Measurements from ENCODE around the gene FARS2.
"Not testable (repeated sequence)": the region's sequence is repeated elsewhere in the genome, so short reads cannot be mapped to it uniquely, and the experiment has no call there.

The FARS2 gene

GRCh38 chr6:5670811-5671561 is 409.7 kb downstream of the FARS2 start:
- DNase-seq (ENCODE audit: low read depth), result peak; percentile 88

DNA sequence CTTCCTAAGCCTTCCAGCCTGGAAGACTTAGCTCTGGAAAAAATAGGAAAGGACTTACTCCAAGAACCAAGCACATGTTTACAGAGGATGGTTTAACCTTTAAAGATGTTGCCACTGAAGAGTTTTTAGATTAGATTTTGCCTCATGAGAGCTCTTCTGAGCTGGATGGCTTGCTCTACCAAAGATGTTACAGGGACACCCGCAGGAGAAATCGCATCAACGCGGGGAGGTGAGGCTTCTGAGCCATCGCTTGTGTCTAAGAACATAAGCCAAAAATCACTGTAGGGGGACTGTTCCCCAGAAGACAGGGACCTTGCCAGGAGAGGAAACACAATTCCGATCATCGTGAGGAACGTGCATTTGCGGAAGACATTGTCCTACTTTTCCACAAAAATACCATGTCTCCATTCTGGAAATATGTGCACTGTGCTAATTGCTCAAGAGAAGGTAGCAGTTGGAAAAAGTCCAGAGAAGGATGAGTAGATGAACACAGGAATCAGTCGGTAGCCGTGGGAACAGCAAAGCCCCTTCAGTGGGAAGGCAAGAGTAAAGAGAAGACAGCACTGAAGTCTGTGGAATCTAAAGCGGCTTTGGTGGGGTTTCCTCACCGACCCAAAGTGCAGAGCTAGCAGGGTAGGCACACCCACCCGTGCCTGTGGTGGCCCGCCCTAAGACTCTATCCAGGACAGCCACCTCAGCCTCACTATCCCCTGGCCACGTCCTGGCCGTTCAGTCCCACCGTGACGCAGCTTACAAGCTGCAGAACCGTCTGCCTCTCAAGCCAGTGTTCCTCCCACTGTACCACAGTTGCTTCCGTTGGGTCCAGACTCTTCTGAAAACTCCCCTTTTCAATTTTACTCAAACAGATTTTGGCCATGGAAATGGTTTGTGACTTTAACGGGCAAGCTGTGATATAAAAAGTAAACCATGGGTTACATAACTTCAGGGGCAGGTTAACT is 410.6 kb downstream of the FARS2 start:
- DNase-seq (ENCODE audit: low read depth), result peak; percentile 52

- DNase-seq (ENCODE audit: low read depth), result peak; percentile 84
These were observed 411.3 kb downstream of the FARS2 start for GRCh38 chr6:5672581-5673011.

DNA sequence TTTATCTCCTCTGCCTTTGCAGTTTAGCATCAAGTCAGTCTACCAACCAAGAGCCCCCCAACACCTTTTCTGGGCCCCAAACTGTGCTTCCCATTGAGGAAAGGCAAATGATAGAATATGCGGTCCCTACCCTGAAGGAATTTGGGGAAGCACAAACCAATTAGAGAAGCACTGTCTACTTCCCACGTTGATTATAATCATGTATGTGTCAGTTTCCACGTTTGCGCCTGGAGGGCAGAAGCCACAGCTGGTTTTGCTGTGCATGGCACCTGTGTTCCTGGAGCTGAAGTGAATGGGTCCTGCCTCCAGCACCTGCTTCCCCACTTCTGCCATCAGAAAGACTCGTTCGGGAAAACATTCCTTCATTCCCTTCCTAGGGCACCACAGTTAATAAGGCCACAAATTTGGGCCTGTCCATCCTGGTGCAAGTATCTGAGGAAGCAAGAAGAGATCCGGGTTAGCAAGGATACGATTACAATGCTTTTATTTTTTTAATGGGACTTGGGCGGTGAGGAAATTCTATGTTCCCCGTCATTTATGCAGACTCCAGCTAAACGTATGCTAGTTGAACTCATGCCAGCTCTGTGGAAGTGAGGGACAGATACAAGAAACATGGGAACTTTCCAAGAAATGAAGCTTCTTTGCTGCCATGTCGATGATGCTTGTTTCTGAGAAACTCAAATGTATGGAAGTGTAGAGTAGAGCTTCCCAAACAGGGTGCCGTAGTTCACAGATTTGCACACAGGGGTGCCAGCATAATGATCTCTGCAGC is 411.9 kb downstream of the FARS2 start:
- DNase-seq (ENCODE audit: low read depth), result no peak

DNA sequence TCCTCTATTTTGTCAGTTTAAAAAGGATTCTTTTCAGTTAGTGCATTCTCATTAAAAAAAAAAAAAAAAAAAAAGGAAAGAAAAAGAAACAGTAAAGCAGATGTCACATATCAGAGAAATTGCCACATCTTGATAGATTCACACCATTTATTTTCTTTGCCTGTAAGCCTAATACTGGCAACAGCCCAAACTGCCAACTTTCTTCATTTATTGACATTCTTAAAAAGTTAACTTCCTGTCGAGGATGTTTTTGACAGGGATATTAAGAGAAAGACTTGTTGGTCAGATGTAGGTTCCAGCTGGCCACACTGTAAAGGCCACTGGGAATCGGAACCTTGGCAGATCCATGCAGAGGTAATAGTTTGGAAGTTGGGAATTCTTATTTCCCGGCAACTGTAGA is 412.8 kb downstream of the FARS2 start:
- DNase-seq (ENCODE audit: low read depth), result no peak

- DNase-seq (ENCODE audit: low read depth), result no peak
These were observed 413.4 kb downstream of the FARS2 start for GRCh38 chr6:5674721-5675120.

DNA sequence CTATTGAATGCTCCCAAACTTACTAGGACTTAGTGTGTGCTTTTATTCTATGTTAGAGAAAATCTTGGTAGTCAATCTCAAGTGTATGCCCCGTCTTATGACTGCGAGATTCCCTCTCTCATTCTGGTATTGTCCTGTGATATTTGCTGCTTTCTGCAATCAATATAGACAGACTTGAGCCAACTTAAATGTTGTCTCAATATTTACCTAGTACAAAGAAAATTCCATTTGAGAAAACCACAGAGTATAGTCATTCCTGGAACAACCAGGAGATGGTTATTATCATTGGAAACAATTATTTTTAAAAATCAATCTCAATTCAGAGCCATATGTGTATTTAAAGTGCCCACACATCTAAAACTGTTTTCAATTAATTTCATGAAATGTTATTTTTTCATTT is 415.4 kb downstream of the FARS2 start:
- DNase-seq (ENCODE audit: low read depth), result no peak

- peak; percentile 65 for DNase-seq (ENCODE audit: low read depth)
These were observed 416.1 kb downstream of the FARS2 start for GRCh38 chr6:5677219-5678000.

GRCh38 chr6:5679270-5679669 is 418.0 kb downstream of the FARS2 start:
- DNase-seq (ENCODE audit: low read depth), result no peak

GRCh38 chr6:5679691-5680090 is 418.4 kb downstream of the FARS2 start:
- DNase-seq (ENCODE audit: low read depth), result no peak

DNA sequence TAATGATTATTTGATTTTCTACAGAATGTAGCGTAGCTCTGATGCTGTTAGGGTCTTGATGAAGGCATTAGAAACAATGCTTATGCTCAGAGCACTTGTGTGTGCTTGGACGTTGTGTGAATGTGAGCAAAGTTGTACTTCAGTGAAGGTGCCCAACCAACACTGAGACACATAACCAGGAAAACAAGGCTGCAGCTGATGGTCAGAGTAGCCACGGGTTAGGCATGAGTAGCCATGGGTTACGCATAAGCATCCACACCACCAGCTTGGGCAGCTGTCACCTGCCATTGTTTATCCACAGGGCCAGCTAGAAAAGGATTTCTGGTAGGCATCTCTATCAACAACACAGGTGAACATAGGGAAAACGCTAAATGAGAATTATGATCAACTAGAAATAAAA is 418.8 kb downstream of the FARS2 start:
- DNase-seq (ENCODE audit: low read depth), result no peak

- DNase-seq (ENCODE audit: low read depth), result no peak
These were observed 420.2 kb downstream of the FARS2 start for GRCh38 chr6:5681480-5681879.

- DNase-seq (ENCODE audit: low read depth), result no peak
These were observed 421.2 kb downstream of the FARS2 start for GRCh38 chr6:5682530-5682929.

GRCh38 chr6:5683747-5684146 is 422.4 kb downstream of the FARS2 start:
- not testable (repeated sequence) for DNase-seq (ENCODE audit: low read depth)

DNA sequence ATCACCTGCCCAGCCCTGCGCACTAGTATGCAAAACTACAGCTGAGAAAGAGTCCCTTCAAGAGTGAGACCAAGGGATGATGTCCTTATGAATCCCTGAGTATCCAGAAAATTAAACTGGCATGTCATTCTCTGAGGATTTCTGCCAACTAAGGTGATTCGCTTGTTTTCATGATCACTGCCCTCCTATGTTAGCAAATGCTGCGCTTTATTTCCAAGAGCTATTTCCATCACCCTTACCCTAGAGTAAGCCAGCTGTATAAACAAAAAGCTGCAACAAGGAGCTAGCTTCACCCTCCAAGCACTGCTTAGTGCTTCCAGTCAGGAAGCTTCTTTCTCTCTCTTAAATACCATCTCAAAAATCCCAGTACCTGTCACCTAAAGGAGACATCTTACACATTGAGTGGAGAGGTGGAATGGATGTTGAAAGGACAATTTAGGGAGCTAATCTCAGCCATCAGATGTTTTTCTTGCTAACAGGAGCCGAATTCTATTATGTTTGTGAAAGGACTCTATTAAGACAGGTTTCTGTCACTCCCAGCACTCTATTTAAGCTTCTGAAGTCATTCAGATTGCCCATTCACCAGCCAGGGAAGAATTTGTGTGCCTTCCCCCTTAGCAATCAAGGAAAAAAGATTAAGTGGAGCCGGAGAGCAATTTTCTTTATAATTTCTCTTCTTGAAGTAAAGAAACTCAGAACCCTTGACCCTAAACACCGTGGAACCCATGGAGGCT is 423.2 kb downstream of the FARS2 start:
- no peak for DNase-seq (ENCODE audit: low read depth)

DNA sequence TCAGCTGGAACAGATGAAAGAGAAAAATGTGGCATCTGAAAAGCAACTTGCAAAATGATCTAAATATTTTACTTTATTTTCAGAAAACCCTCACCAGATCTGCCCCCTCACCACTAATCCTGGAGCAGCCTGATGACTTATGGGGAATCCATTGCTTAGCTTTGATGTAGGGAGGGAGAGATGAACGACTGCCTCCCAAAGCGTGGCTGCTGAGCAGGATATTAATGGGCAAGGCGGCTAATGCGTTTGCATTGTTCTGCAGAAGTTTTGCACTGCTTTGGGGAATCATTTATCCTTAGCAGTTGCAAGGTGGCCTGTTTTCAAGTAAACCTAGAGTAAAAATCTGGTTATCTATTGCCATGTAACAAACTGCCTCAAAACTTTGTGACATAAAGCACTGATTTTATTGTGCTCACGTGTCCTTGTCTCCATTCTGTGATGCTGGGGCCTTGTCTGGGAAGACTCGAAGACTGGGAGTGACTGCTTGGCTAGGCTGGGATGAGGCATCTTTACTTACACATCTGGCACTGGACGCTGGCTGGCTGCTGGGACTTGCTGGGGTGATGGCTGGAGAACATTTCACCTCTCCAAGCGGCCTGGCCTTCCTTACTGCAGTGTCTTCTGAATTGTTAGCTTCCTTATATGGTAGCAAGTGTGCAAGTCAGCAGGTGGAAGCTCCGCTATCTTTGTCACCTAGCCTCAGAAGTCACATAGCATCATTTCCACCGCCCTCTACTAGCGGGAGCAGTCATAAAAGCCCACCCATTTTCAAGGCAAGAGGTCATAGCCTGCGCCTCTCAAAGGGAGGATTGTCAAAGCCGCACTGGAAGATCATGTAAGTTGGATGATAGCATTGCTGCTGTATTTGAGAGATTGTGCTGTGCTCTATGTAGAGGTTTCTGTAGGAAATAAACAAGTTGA is 432.2 kb downstream of the FARS2 start:
- DNase-seq (ENCODE audit: low read depth), result no peak

DNA sequence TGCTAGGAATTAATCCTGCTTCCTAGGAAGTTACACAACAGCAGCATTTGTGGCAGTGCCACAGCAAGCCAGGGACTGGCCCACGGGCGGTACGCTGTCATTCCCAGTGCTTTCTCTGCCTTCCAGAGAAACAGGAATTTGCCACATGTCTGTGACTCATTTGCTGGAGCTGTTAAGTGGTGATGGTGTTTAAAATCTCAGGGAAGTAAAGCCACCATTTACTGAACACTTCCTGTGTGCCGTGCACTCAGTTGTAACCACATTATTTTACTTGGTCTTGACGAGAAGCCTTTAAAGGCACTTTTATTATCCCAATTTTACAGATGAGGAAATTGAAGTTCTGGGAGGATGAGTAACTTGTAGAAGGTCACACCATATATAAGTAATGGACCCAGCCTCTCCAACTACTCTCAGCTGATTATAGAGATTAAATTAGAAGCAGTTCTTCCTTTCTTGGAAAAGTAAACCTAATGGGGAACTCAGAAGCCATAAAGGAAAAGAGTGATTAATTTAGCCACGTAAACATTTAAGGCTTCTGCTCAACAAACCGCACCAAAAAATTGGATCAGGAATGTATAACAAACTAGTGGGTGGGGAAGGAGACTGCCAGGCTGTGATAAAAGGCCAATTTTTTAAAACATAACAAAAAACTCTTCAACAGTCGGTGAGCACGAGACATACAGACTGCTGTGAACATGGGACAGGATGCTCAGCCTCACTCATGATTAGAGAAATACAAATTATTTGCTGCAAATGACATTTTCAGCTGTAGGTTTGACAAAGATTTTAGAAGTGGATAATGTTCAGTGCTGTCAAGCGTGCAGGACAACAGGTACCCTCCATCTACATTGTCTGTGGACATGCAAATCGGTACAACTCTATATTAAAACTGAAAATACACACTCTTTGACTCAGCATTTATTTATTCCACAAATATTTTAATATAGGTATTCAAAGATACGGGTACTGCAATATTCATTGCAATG is 434.2 kb downstream of the FARS2 start:
- DNase-seq (ENCODE audit: low read depth), result peak; percentile 30

GRCh38 chr6:5697508-5697907 is 436.2 kb downstream of the FARS2 start:
- no peak for DNase-seq (ENCODE audit: low read depth)

Data from amniotic epithelial cell (primary cell).